HG03064 (cell line): Measurements from ENCODE around the gene CEP41.
"Not testable (repeated sequence)": the region's sequence is repeated elsewhere in the genome, so short reads cannot be mapped to it uniquely, and the experiment has no call there.

Experiments used
- ATAC-seq: cut with Tn5 transposase; IDR thresholded peaks from one replicate; pipeline ENCODE4 v1.9.1; 2021; ENCODE audit warnings: low read depth; ENCODE audit not compliant: unreplicated experiment

The CEP41 gene

GRCh38 chr7:130463553-130464434, 23.0 kb upstream of the CEP41 start:
- ATAC-seq, result no peak

GRCh38 chr7:130461272-130461671, 20.5 kb upstream of the CEP41 start:
- no peak for ATAC-seq

GRCh38 chr7:130458257-130458656, 17.4 kb upstream of the CEP41 start:
- no peak for ATAC-seq

- ATAC-seq, result no peak
Measured at GRCh38 chr7:130454959-130455358, 14.1 kb upstream of the CEP41 start.

GRCh38 chr7:130452951-130453350, 12.1 kb upstream of the CEP41 start:
- ATAC-seq, result no peak

GRCh38 chr7:130451344-130451743, 10.5 kb upstream of the CEP41 start:
- ATAC-seq, result not testable (repeated sequence)

GRCh38 chr7:130446259-130446658, 5.4 kb upstream of the CEP41 start:
- ATAC-seq, result no peak

- no peak for ATAC-seq
Measured at GRCh38 chr7:130444751-130445407, 4.1 kb upstream of the CEP41 start.

GRCh38 chr7:130444234-130444633, 3.4 kb upstream of the CEP41 start:
- ATAC-seq, result no peak

- no peak for ATAC-seq
Measured at GRCh38 chr7:130442601-130443000, 1.8 kb upstream of the CEP41 start.

GRCh38 chr7:130441408-130441869, 623 bp upstream of the CEP41 start:
- no peak for ATAC-seq

GRCh38 chr7:130436253-130436652, 4.6 kb downstream of the CEP41 start:
- ATAC-seq, result no peak

GRCh38 chr7:130435311-130435854, 5.4 kb downstream of the CEP41 start:
- no peak for ATAC-seq

GRCh38 chr7:130433301-130433700, 7.5 kb downstream of the CEP41 start:
- no peak for ATAC-seq

- ATAC-seq, result no peak
Measured at GRCh38 chr7:130432886-130433285, 7.9 kb downstream of the CEP41 start.

- ATAC-seq, result no peak
Measured at GRCh38 chr7:130430841-130431666, 9.8 kb downstream of the CEP41 start.

- no peak for ATAC-seq
Measured at GRCh38 chr7:130430115-130430514, 10.7 kb downstream of the CEP41 start.

- ATAC-seq, result no peak
Measured at GRCh38 chr7:130429019-130429418, 11.8 kb downstream of the CEP41 start.

GRCh38 chr7:130426564-130426963, 14.3 kb downstream of the CEP41 start:
- no peak for ATAC-seq

- no peak for ATAC-seq
Measured at GRCh38 chr7:130425796-130426195, 15.0 kb downstream of the CEP41 start.
